GM18502 (cell line): ENCODE measurements around the gene RSF1.

Experiments used
- ATAC-seq: cut with Tn5 transposase; IDR thresholded peaks from one replicate; pipeline ENCODE4 v1.9.1; 2021; ENCODE audit warnings: mild to moderate bottlenecking; ENCODE audit not compliant: unreplicated experiment, poor library complexity

The RSF1 gene

GRCh38 chr11:77814848-77815247 lies 5.7 kb downstream of the RSF1 start:
- ATAC-seq: no peak

GRCh38 chr11:77813256-77813655 lies 7.3 kb downstream of the RSF1 start:
- ATAC-seq: no peak

GRCh38 chr11:77806993-77807392 lies 13.5 kb downstream of the RSF1 start:
- no peak for ATAC-seq

- no peak for ATAC-seq
Observed at GRCh38 chr11:77806415-77806814, 14.1 kb downstream of the RSF1 start.

GRCh38 chr11:77801477-77801876 lies 19.0 kb downstream of the RSF1 start:
- no peak for ATAC-seq

GRCh38 chr11:77800449-77800848 lies 20.1 kb downstream of the RSF1 start:
- no peak for ATAC-seq

GRCh38 chr11:77799338-77799737 lies 21.2 kb downstream of the RSF1 start:
- ATAC-seq: no peak

GRCh38 chr11:77793972-77794371 lies 26.6 kb downstream of the RSF1 start:
- ATAC-seq: no peak

- ATAC-seq: no peak
Observed at GRCh38 chr11:77791301-77791700, 29.2 kb downstream of the RSF1 start.

GRCh38 chr11:77789731-77790476 lies 30.6 kb downstream of the RSF1 start:
- ATAC-seq: no peak

- ATAC-seq: no peak
Observed at GRCh38 chr11:77789061-77789730, 31.3 kb downstream of the RSF1 start.

GRCh38 chr11:77784572-77784971 lies 36.0 kb downstream of the RSF1 start:
- no peak for ATAC-seq

- no peak for ATAC-seq
Observed at GRCh38 chr11:77783025-77783424, 37.5 kb downstream of the RSF1 start.

GRCh38 chr11:77779935-77780334 lies 40.6 kb downstream of the RSF1 start:
- ATAC-seq: no peak

GRCh38 chr11:77778549-77778948 lies 42.0 kb downstream of the RSF1 start:
- no peak for ATAC-seq

- no peak for ATAC-seq
Observed at GRCh38 chr11:77778118-77778517, 42.4 kb downstream of the RSF1 start.

- ATAC-seq: no peak
Observed at GRCh38 chr11:77776455-77776854, 44.1 kb downstream of the RSF1 start.

GRCh38 chr11:77775936-77776335 lies 44.6 kb downstream of the RSF1 start:
- ATAC-seq: no peak

GRCh38 chr11:77771135-77771534 lies 49.4 kb downstream of the RSF1 start:
- no peak for ATAC-seq

- no peak for ATAC-seq
Observed at GRCh38 chr11:77770629-77771028, 49.9 kb downstream of the RSF1 start.

GRCh38 chr11:77762426-77762825 lies 58.1 kb downstream of the RSF1 start:
- ATAC-seq: no peak

GRCh38 chr11:77761491-77761890 lies 59.0 kb downstream of the RSF1 start:
- no peak for ATAC-seq
